HG03342 (cell line): Measurements from ENCODE around the gene SLC45A2.
"Not testable (repeated sequence)": the region's sequence is repeated elsewhere in the genome, so short reads cannot be mapped to it uniquely, and the experiment has no call there.

Source experiments
- ATAC-seq: cut with Tn5 transposase; IDR thresholded peaks from one replicate; pipeline ENCODE4 v1.9.1; 2021; ENCODE audit warnings: mild to moderate bottlenecking, moderate library complexity; ENCODE audit not compliant: unreplicated experiment

The SLC45A2 gene, protein sequence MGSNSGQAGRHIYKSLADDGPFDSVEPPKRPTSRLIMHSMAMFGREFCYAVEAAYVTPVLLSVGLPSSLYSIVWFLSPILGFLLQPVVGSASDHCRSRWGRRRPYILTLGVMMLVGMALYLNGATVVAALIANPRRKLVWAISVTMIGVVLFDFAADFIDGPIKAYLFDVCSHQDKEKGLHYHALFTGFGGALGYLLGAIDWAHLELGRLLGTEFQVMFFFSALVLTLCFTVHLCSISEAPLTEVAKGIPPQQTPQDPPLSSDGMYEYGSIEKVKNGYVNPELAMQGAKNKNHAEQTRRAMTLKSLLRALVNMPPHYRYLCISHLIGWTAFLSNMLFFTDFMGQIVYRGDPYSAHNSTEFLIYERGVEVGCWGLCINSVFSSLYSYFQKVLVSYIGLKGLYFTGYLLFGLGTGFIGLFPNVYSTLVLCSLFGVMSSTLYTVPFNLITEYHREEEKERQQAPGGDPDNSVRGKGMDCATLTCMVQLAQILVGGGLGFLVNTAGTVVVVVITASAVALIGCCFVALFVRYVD

DNA sequence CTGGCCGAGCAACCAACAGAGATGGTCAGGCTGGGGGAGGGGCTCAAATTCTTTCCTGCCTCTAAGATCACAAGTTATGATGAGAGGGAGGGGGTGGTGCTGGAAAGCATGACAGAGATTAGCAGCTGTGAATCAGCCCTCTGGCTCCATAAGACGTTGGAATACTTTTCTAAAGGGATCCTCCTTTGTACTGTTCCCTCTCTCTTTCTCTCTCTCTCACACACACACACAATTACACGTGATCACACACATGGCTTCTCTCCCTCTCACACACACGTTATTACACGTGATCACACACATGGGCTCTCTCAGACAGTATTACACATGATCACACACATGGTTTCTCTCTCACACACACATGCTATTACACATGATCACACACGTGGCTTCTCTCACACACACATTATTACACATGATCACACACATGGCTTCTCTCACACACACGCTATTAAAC, at the start of gene SLC45A2:
Gene SLC45A2 (minus strand): TSS at position 23 of the 454 bp plus-strand sequence. CDS start 110 bp downstream, outside the sequence.
- ATAC-seq, result no peak

DNA sequence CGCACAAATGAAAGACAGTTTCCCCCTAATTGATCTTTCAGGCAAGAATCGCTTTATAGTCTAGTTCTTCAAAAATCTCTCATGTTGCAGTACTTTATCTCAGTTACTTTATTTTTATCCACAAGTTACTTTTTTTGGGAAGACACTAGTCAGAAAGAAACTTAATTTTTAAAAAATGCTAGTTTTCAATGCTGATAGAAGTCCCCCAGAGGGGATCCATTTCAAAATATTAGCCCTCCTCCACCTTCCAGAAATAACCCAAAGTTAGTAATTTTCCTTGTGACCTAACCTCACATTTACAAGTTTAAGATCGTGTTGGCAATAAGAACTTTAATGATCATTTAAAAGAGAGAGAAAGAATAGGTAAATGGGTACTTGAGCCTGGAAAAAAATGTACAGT, 47.5 kb upstream of the SLC45A2 start:
- no peak for ATAC-seq

DNA sequence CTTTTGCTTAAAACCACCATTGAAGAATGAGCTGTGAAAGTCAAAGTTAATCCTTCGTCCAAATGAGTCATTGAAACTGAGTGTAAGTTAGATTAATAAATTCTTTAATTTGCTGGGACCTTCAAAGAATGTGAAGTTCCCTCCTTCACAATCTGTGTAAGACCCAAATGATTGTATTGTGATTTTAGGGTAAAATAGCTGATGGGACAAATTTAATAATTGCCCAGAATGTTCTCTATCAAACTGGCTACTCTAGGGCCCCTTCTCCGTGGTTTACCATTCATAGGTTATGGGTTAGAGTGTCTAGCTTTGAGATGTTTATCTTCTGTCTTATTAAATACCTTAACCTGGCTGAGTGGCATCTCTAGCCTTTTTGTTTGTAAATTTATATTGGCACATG, 46.6 kb upstream of the SLC45A2 start:
- no peak for ATAC-seq

DNA sequence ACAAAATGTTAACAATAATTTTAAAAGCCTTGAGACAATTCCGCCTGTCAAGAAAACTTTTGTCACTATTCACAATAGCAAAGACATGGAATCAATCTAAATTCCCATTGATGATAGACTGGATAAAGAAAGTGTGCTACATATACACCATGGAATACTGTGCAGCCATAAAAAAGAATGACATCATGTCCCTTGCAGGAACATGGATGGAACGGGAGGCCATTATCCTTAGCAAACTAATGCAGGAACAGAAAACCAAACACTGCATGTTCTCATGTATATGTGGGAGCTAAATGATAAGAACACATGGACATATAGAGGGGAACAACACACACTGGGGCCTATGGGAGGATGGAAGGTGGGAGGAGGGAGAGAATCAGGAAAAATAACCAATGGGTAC, 46.1 kb upstream of the SLC45A2 start:
- not testable (repeated sequence) for ATAC-seq

DNA sequence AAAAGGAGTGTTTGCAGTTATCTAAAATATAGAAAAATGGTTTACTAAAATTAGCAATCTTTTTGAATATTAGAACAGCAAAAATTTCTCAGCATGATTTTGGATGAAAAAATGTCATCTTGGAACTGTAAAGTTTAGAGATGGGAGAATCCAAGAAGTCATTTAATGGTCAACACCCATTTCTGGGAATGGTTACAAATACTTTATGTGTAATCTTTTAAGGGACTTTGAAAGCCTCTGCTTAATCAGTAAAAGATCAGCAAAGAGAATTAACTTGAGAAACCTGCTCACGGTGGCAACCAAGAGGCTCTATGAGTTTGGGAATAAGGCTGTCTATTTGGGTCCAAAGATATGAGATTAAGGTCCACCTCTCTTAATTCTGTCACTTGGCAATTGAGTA, 45.6 kb upstream of the SLC45A2 start:
- ATAC-seq, result no peak

DNA sequence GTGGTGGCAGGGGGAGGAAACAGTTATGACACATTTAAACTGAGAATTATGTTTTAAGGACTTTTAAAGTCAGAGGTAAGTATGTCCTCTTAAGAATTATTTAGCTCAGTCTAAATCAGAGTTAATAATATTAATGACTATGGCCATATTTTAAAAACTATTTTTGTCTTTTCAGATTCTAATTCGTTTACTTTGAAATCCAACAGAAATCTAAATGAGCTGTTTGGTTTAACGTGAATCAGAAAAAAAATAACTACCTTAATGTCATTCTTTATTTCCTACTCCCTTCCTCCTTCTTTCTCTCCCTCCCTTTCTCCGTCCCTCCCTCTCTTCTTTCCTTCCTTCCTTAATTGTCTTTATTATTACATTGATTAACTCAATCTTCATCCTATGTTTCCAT, 43.9 kb upstream of the SLC45A2 start:
- no peak for ATAC-seq

DNA sequence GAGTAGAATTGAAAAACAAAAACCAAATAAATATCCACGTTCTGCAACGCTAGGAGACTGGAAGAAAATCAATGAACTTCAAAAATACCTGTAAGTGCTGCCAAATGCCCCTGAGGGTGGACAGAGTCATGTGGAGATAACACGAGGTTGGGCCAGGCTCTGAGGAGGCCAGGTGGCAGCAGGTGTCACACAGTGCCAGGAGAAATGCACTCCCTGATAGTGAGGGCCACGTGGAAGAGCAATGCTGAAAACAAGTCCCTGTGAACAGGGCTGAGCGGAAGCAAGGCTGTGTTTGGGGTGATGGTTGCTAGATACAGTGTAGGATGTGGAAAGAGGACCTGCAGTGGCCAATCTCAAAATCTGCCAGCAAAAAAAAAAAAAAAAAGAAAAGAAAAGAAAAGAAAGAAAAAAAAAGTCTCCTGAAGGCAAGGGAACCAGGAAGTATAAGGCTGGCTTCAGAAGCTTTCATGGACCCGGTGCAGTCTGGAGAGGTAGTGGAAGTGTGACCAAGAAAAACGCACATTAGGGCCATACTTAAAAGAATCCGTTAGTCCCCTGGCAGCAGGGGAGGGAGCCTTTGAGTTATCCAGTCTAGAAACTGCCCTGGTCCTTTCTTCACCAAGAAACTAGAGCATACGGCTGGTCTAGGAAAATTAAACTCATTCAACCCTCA, 41.7 kb upstream of the SLC45A2 start:
- ATAC-seq, result no peak

DNA sequence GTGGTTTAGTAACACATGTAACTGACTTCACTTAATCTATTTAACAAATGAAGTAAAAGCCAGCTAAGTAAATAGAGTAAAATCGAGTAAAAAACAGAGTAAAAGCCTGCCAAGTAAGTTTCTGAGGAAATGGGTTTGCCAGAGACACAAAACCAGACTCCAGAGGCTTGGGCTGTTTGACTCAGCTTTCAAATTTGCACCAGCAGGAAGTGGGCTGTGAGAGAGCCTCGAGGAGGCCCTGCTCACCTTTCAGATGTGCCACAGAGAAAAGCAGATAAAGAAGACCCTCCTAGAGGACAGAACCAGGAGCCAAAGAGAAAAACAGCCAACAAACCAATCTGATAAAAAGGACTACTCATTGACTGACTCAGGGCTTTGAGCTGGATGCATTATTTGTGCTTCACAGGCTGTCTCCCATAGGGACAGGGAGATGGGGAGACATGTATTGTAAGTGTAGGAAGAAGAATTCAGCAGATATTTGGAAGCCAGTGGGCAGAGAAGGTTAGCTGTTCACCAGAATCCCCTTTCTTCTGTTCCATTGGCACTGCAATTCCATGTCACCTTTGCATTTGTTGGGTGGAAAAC, 37.7 kb upstream of the SLC45A2 start:
- ATAC-seq, result peak; percentile 93

DNA sequence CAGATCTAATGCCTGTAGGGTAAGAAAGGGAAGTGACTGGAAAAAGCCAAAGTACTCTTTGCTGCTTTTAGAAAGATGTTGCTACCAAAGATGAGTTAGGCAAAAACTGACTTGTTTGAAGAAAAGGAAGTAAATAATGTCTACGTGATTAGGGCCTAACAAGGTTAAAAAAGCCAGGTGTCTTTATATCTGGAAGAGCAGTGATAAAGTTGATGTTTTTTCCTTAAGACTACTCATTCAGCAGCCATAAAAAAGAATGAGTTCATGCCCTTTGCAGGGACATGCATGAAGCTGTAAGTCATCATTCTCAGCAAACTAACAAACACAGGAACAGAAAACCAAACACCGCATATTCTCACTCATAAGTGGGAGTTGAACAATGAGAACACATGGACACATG, 36.8 kb upstream of the SLC45A2 start:
- ATAC-seq, result no peak

DNA sequence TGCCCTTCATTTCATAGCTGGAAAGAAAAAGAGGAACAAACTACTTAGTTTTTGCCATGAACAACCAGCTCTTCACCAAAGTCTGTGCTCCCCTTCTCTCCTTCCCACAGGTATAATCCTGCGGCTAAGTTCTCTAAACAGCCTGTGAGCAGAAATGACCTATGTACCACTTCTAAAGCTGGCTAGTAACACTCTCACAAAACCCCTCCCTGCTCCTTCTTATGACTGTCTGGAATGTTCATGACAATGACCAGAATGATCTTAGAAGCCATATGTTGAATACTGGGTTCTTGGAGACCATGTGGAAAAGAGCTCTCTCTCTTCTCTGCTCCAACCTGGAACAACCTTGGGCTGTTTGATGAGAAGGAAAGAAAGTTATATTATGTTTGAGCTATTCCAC, 36.2 kb upstream of the SLC45A2 start:
- ATAC-seq, result no peak

DNA sequence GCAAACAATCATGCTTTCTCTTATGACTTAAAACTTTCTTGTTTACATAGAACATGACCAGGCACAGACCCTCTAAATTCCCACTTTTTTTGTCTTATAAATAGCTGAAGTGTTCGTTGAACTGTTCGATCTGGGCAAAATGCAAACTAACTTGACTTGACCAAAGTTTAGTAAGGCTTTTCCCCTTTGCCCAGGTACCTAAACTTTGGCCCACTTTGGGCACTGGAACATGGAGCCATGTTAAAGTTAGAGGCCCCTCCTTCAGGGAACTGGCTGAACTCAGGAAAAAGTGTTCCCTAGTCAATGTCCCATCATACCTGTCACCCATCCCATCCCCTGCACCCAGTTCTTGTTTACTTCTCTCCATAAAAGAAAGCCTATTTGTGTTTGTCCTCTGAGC, 32.8 kb upstream of the SLC45A2 start:
- no peak for ATAC-seq

DNA sequence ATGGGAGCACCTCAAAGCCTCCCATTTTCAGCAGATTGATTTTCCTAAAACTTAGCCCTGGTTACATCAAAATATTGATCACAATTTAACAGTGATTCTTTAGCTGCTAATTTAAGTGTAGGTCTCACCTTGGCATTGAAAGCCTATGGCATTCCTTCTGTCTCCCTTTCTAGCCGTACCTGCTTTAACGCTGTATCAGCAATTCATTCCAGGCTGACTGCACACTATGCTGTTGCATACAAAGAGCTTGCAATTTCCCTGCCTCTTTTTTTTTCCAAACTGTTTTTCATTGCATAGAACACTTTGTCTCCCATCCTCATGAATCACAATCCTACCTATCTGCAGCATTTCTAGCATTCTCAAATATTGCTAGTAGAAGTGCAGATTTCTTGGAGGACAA, 32.3 kb upstream of the SLC45A2 start:
- no peak for ATAC-seq

DNA sequence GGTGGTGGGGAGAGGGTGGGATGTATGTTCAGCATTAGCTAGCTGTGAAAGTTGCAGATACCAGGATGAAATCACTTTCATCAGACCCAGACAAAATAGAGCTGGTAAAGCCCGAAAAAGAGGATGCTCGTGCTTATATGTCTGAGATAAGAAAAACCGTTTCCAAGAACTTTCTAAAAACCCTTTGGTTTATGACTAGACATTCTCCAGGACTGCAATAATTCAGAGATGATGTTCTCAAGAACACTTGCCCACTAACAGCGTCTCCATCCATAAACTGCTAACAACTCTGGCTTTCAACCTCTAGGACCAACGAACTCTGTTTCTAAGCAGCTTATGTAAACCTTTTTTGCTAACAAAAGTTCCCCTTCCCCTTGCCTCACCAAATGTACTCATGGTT, 31.7 kb upstream of the SLC45A2 start:
- ATAC-seq, result no peak

DNA sequence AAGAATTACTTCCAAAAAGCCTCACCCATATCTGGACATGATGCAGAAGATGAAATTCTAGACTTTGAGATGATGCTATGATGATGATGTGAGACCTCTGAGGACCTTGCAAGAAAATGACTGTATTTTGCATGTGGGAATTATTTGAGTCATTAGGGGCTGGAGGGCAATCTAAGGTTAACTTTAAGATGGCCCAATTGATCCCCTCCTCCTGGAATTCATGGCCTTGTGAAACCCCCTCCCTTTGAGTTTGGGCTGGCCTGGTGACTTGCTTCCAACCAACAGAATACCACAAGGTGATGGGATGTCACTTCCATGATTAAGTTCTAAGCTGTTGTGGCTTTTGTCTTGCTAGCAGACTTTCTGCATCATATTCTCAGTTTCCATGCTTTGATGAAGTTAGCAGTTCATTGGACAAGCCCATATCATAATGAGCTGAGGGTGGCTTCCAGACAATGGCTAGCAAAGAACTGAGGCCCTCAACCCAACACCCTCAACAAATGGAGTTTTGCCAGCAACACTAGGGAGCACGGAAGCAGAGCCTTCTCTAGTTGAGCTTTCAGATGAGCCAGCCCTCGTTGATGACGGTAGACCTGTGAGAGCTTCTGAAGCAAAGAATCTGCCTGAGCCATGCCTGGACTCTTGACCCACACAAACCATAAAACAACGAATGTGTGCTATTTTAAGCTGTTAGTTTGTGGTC, 30.8 kb upstream of the SLC45A2 start:
- ATAC-seq, result no peak

DNA sequence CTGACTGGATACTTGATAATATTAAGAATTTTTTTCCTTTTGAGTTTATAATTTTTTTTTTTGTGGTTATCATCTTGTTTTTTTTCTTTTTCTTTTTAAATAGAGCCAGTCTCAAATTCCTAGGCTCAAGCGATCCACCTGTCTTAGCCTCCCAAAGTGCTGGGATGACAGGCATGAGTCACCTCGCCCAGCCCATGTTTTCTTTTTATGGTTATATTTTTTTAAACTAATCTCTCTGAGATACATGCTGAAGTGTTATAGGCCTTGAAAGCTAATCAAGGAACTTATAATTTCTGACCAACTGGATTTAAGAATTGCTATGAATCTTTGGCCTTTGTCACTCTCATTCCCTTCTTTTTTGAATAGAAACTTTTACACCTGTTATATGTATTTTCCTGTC, 30.1 kb upstream of the SLC45A2 start:
- ATAC-seq, result no peak

DNA sequence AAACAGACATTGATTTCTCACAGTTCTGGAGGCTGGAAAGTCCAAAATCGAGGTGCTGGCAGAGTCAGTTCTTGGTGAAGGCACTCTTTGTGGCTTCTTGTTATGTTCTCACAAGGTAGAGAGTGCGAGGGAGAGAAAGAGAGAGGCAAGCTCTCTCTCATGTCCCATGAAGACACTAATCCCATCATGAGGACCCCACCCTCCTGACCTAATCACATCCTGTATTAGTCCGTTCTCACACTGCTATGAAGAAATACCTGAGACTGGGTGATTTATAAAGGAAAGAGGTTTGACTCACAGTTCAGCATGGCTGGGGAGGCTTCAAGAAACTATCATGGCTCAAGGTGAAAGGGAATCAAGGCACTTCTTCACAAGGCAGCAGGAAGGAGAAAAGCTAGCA, 29.1 kb upstream of the SLC45A2 start:
- ATAC-seq, result no peak

DNA sequence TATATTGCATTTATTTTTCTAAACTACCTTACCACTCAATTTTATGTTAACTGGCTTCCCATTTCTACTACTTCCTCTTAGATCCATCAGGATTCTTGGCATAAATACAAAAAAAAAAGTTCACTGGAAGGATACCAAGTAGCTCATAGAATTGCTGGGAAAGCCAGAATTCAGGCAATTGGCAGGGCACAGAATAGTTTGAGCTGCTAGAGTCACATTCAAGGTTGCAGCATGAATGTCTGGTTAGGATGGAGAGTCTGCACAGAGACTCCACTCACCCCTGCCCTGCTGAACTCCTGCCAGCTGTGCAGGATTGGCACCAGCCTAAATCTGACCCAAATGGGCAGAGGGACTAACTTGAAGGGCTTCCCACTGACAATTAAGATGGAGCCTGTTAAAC, 28.3 kb upstream of the SLC45A2 start:
- ATAC-seq, result no peak

DNA sequence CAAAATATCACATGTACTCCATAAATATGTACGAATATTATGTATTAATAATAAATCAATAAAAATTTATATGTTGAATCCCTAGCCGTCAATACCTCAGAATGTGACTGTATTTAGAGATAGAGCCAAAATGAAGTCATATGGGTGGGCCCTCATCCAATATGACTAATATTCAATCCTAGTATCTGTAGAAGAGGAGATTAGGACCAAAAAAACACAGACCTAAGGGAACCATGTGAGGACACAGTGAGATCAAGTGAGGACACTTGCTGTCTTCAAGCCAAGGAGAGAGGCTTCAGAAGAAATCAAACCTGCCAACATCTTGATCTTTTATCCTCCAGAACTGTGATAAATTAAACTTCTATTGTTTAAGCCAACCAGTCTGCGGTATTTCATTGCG, 27.0 kb upstream of the SLC45A2 start:
- no peak for ATAC-seq

DNA sequence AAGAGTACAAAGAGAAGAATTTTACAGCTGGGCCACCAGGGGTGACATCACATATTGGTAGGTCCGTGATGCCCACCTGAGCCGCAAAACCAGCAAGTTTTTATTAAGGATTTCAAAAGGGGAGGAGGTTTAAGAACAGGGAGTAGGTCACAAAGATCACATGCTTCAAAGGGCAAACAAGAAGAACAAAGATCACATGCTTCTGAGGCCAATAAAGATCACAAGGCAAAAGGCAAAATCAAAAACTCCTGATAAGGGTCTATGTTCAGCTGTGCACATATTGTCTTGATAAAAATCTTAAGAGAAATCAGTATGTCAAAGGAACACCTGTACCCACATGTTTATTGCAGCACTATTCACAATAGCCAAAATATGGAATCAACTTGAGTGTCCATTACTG, 25.7 kb upstream of the SLC45A2 start:
- not testable (repeated sequence) for ATAC-seq

DNA sequence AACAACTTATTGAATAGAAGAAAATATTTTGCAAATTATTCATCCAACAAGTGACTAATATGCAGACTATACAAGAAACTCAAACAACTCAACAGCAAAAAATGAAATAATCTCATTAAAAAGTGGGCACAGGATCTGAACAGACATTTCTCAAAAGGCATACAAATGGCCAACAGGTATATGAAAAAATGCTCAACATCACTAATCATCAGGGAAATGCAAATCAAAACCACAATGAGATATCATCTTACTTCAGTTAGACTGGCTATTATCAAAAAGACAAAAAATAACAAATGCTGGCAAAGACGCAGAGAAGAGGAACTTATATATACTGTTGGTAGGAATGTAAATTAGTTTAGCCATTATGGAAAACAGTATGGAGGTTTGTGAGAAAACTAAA, 25.1 kb upstream of the SLC45A2 start:
- no peak for ATAC-seq

DNA sequence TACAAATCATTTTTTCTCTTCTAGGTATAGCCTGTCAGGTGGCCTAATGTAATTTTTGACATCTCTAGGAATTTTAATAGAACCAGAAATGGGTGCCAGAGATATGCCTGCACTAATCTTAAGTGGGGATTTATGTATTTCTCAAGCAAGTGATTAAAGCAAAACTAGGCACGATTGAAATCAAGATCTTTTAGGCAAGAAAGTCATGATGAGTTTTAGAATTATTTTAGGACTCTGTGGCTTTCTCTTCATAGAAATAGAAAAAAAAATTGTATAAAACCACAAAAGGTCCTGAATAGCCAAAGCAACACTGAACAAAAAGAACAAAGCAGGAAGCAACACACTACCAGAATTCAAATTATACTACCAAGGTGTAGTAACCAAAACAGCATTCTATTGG, 24.3 kb upstream of the SLC45A2 start:
- no peak for ATAC-seq
